ENCODE data around the gene RAD51B. TPM values are rescaled to one million over a fixed set of nuclear protein-coding genes. Genes with fewer than 3 reads are reported as not detected.

The RAD51B gene
- polyA plus RNA-seq, 1 donor (not counting 4 experiments of a cell fraction or from before 2014, with no cell fraction given): 13.3 TPM

- H4K20me1 ChIP-seq (ENCODE audit: control insufficient read depth, extremely low read depth, insufficient read depth, low read length): no peaks in the 10 kb centered on the region
- no peak overlapping the region for H3K27ac ChIP-seq (ENCODE audit: control insufficient read depth, insufficient read depth, low read length)
- dilution Hi-C loops (cut with MboI; ENCODE audit: extremely low pct_ligation_motif_present, low sequenced_read_pairs): no loop called here
- no peaks in the 10 kb centered on the region for H3K79me2 ChIP-seq (ENCODE audit: control insufficient read depth, insufficient read depth, low read length)
- H2AFZ ChIP-seq (ENCODE audit: control insufficient read depth, low read length): no peak overlapping the region
- DNase-seq (ENCODE audit: low read depth, low spot score) (no peak), FAIRE-seq (no peak)
- H3K4me3 ChIP-seq (ENCODE audit: control insufficient read depth in 2 of 3, extremely low read depth in 1 of 3, insufficient read depth in 2 of 3, low read depth in 1 of 3, low read length in 3 of 3): no peak overlapping the region
- no peaks in the 10 kb centered on the region for H3K9me1 ChIP-seq (ENCODE audit: control insufficient read depth, extremely low read depth, insufficient read depth, low read length)
- no peak for TF ChIP-seq EZH2 (IDR thresholded peaks at IDR 0.05; ENCODE audit: low read length)
- no peak for TF ChIP-seq CTCF (optimal IDR thresholded peaks at IDR 0.05 in 1 of 3, IDR thresholded peaks at IDR 0.05 in 1 of 3, conservative IDR thresholded peaks at IDR 0.05 in 1 of 3; ENCODE audit: extremely low read depth in 1 of 3, insufficient read depth in 2 of 3, low read length in 3 of 3)
- no peak overlapping the region for H3K4me2 ChIP-seq (ENCODE audit: control insufficient read depth, extremely low read depth, insufficient read depth, low read depth, low read length)
- no peaks in the 10 kb centered on the region for H3K4me1 ChIP-seq (ENCODE audit: control insufficient read depth, extremely low read depth, insufficient read depth, low read length)
- no peaks in the 10 kb centered on the region for H3K36me3 ChIP-seq (ENCODE audit: control insufficient read depth in 2 of 2, extremely low read depth in 1 of 2, insufficient read depth in 2 of 2, low read length in 2 of 2)
- H3K27me3 ChIP-seq (ENCODE audit: control insufficient read depth, extremely low read depth, insufficient read depth, low read length): no peaks in the 10 kb centered on the region
- H3K9me3 ChIP-seq (ENCODE audit: control insufficient read depth, low read depth, low read length): peaks cover 5% of the 10 kb centered on the region
- H3K9ac ChIP-seq (ENCODE audit: control insufficient read depth, extremely low read depth, insufficient read depth, low read length): no peak overlapping the region
Measured at GRCh38 chr14:68609012-68609411, 789.4 kb downstream of the RAD51B start.

- Histone ChIP-seq H3K4me2 (ENCODE audit: control insufficient read depth, extremely low read depth, insufficient read depth, low read depth, low read length) (no peak overlapping the region), H3K4me1 (ENCODE audit: control insufficient read depth, extremely low read depth, insufficient read depth, low read length) (no peaks in the 10 kb centered on the region), H3K9me1 (ENCODE audit: control insufficient read depth, extremely low read depth, insufficient read depth, low read length) (no peaks in the 10 kb centered on the region), H3K36me3 (ENCODE audit: control insufficient read depth in 2 of 2, extremely low read depth in 1 of 2, insufficient read depth in 2 of 2, low read length in 2 of 2) (no peaks in the 10 kb centered on the region), H3K9me3 (ENCODE audit: control insufficient read depth, low read depth, low read length) (peaks cover 9% of the 10 kb centered on the region), H4K20me1 (ENCODE audit: control insufficient read depth, extremely low read depth, insufficient read depth, low read length) (no peaks in the 10 kb centered on the region), H3K4me3 (ENCODE audit: control insufficient read depth in 2 of 3, extremely low read depth in 1 of 3, insufficient read depth in 2 of 3, low read depth in 1 of 3, low read length in 3 of 3) (no peak overlapping the region), H2AFZ (ENCODE audit: control insufficient read depth, low read length) (no peak overlapping the region), H3K9ac (ENCODE audit: control insufficient read depth, extremely low read depth, insufficient read depth, low read length) (no peak overlapping the region), H3K27me3 (ENCODE audit: control insufficient read depth, extremely low read depth, insufficient read depth, low read length) (no peaks in the 10 kb centered on the region), H3K27ac (ENCODE audit: control insufficient read depth, insufficient read depth, low read length) (no peak overlapping the region), H3K79me2 (ENCODE audit: control insufficient read depth, insufficient read depth, low read length) (no peaks in the 10 kb centered on the region)
- TF ChIP-seq EZH2 (IDR thresholded peaks at IDR 0.05; ENCODE audit: low read length) (no peak), CTCF (optimal IDR thresholded peaks at IDR 0.05 in 1 of 3, IDR thresholded peaks at IDR 0.05 in 1 of 3, conservative IDR thresholded peaks at IDR 0.05 in 1 of 3; ENCODE audit: extremely low read depth in 1 of 3, insufficient read depth in 2 of 3, low read length in 3 of 3) (no peak)
- FAIRE-seq (no peak), DNase-seq (ENCODE audit: low read depth, low spot score) (no peak)
- dilution Hi-C loops (cut with MboI; ENCODE audit: extremely low pct_ligation_motif_present, low sequenced_read_pairs): no loop called here
Measured at GRCh38 chr14:68610251-68610793, 790.7 kb downstream of the RAD51B start.

All from keratinocyte (primary cell).